GM23248 (cell line): ENCODE data around the gene HSD11B1.

Experiments
- EZH2 ChIP-seq: fragments of 200-600 bp; sonication (generic); IDR thresholded peaks from 2 replicates; pipeline ENCODE4 v1.6.1; 2018; ENCODE audit warnings: antibody characterized with exemption, mild to moderate bottlenecking; ENCODE audit not compliant: insufficient read depth, poor library complexity, severe bottlenecking
- EZH2phosphoT487 ChIP-seq: fragments of 200-600 bp; sonication (generic); IDR thresholded peaks from 2 replicates; pipeline ENCODE4 v1.6.1; 2018; ENCODE audit warnings: antibody characterized with exemption, moderate library complexity, mild to moderate bottlenecking, low read depth; ENCODE audit not compliant: insufficient read depth

DNA sequence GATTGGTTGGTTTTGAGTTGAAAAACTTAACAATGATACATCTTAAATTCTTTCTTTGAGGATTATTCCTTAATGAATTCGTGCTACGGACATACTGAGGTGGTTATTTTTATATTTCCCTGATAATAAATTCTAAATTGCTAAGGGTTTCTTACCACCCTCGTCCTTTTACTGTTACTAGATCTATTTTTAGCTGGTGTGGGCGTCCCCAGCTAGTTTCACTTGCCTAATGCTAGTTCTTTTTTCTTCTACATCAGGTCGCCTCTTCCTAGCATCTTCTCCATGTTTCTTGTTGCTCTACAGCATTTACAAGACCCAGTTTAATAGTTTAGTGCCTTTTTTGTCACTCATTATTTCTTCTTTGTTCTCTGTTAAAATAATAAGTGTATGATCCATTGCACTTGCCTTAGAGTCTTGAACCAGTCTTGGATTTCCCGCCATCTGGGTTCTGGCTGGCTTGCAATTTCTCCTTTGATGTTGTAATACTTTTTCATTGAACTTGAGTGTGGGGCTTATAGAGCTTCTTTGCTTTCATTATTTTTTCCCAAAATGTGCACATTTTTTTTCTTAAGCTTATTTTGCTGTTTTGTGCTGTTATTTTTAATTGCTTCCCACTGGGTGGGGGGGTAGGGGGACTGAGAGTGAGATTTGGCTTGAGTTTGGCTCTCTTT lies 677 bp upstream of the HSD11B1 start:
- TF ChIP-seq EZH2 (no peak), EZH2phosphoT487 (no peak)
